Daoy (cell line): ENCODE data around the gene OLFM2. TPM values are rescaled to one million over a fixed set of nuclear protein-coding genes. Genes with fewer than 3 reads are reported as not detected.
A peak's percentile ranks its signal among the peaks of the same experiment; 100 is the strongest.
"Not testable (repeated sequence)": the region's sequence is repeated elsewhere in the genome, so short reads cannot be mapped to it uniquely, and the experiment has no call there.

Experiments
- DNase-seq: peaks from one replicate; pipeline ENCODE4 v3.0.0-alpha.2; 2015; ENCODE audit warnings: low read depth
- total RNA-seq: library from RNA; depleted of rRNA; stranded (reverse); fragments of >200 nt; shearing (Covaris generic); gene quantifications from 2 replicates; pipeline ENCODE4 v1.2.3, GENCODE V29; 2014; rRNA removed

OLFM2 gene
- 8.2 and 15.7 TPM in 2 replicates for total RNA-seq

- peak; percentile 48 for DNase-seq
Measured at GRCh38 chr19:9936326-9937000, at the start of gene OLFM2. Gene OLFM2, minus strand, starts transcription at chr19:9936515. Its CDS starts 149 bp downstream, at chr19:9936366.

GRCh38 chr19:9981406-9982260, 45.3 kb upstream of the OLFM2 start:
- DNase-seq: peak; percentile 40

GRCh38 chr19:9972103-9972502, 35.8 kb upstream of the OLFM2 start:
- no peak for DNase-seq

- DNase-seq: no peak
Measured at GRCh38 chr19:9971166-9971897, 35.0 kb upstream of the OLFM2 start.

GRCh38 chr19:9970481-9970880, 34.2 kb upstream of the OLFM2 start:
- DNase-seq: no peak

- no peak for DNase-seq
Measured at GRCh38 chr19:9969688-9969975, 33.3 kb upstream of the OLFM2 start.

GRCh38 chr19:9968820-9969687, 32.7 kb upstream of the OLFM2 start:
- no peak for DNase-seq

GRCh38 chr19:9967326-9967725, 31.0 kb upstream of the OLFM2 start:
- DNase-seq: no peak

- no peak for DNase-seq
Measured at GRCh38 chr19:9966448-9966847, 30.1 kb upstream of the OLFM2 start.

GRCh38 chr19:9966024-9966423, 29.7 kb upstream of the OLFM2 start:
- no peak for DNase-seq

GRCh38 chr19:9962623-9963290, 26.4 kb upstream of the OLFM2 start:
- DNase-seq: no peak

- no peak for DNase-seq
Measured at GRCh38 chr19:9961103-9961502, 24.8 kb upstream of the OLFM2 start.

- peak; percentile 82 for DNase-seq
Measured at GRCh38 chr19:9958379-9958821, 22.1 kb upstream of the OLFM2 start.

GRCh38 chr19:9956956-9957355, 20.6 kb upstream of the OLFM2 start:
- no peak for DNase-seq

- DNase-seq: peak; percentile 51
Measured at GRCh38 chr19:9953802-9954542, 17.7 kb upstream of the OLFM2 start.

GRCh38 chr19:9952276-9952675, 16.0 kb upstream of the OLFM2 start:
- no peak for DNase-seq

- DNase-seq: no peak
Measured at GRCh38 chr19:9947441-9947840, 11.1 kb upstream of the OLFM2 start.

GRCh38 chr19:9946528-9947125, 10.3 kb upstream of the OLFM2 start:
- not testable (repeated sequence) for DNase-seq

GRCh38 chr19:9945319-9945966, 9.1 kb upstream of the OLFM2 start:
- DNase-seq: peak; percentile 99
